Liver (tissue), 9 donors: ENCODE data around the gene DR1. TPM values are rescaled to one million over a fixed set of nuclear protein-coding genes. Genes with fewer than 3 reads are reported as not detected.

ENCODE experiments used
- DNase-seq: peaks from one replicate; pipeline ENCODE4 v3.0.0-alpha.2; 2017; ENCODE audit warnings: low spot score
- H3K27ac ChIP-seq, 2 donors: one replicate each; pipeline ENCODE4 v1.7.0; 2013; ENCODE audit warnings: inconsistent platforms in 2 of 2, low read length in 2 of 2, control low read depth in 1 of 2, low read depth in 1 of 2, mild to moderate bottlenecking in 1 of 2
- H3K27me3 ChIP-seq, 4 donors: one replicate each; pipeline versions ENCODE4 v1.6.1 to v1.7.0; 2013; ENCODE audit warnings: low read length in 3 of 4, inconsistent platforms in 1 of 4, mild to moderate bottlenecking in 1 of 4, moderate library complexity in 1 of 4; ENCODE audit not compliant: control insufficient read depth in 4 of 4, insufficient read depth in 4 of 4
- H3K36me3 ChIP-seq, 4 donors: one replicate each; pipeline versions ENCODE4 v1.6.1 to v1.7.0; 2013; ENCODE audit warnings: low read length in 3 of 4, mild to moderate bottlenecking in 3 of 4, low read depth in 1 of 4, moderate library complexity in 1 of 4; ENCODE audit not compliant: control insufficient read depth in 4 of 4, insufficient read depth in 3 of 4
- H3K4me1 ChIP-seq, 4 donors: one replicate each; pipeline versions ENCODE4 v1.6.1 to v1.7.0; 2013; ENCODE audit warnings: low read length in 3 of 4, mild to moderate bottlenecking in 3 of 4, moderate library complexity in 1 of 4; ENCODE audit not compliant: control insufficient read depth in 4 of 4, insufficient read depth in 4 of 4
- H3K4me3 ChIP-seq, 3 donors: one replicate each; pipeline versions ENCODE4 v1.6.1 to v1.7.0; 2013; ENCODE audit warnings: low read length in 3 of 3, control low read depth in 1 of 3, low read depth in 1 of 3, mild to moderate bottlenecking in 1 of 3
- H3K9ac ChIP-seq, 2 donors: one replicate each; pipeline ENCODE4 v1.7.0; 2013; ENCODE audit warnings: low read length in 2 of 2, mild to moderate bottlenecking in 2 of 2, moderate library complexity in 2 of 2, control low read depth in 1 of 2, low read depth in 1 of 2
- H3K9me3 ChIP-seq, 4 donors: one replicate each; pipeline versions ENCODE4 v1.6.1 to v1.7.0; 2013; ENCODE audit warnings: low read length in 3 of 4; ENCODE audit not compliant: control insufficient read depth in 4 of 4
- ATF3 ChIP-seq: IDR thresholded peaks from 2 replicates; pipeline ENCODE4 v1.6.1; 2016; ENCODE audit warnings: antibody characterized with exemption
- CTCF ChIP-seq: fragments of 150-350 bp; IDR thresholded peaks from 2 replicates; pipeline ENCODE4 v1.5.1; 2017; ENCODE audit warnings: improper control_type of control experiment, low read depth, low read length; ENCODE audit not compliant: missing input control
- EGR1 ChIP-seq, 2 donors: IDR thresholded peaks; 2 replicates each; pipeline ENCODE4 v1.6.1; 2016 to 2018; ENCODE audit warnings: antibody characterized with exemption in 2 of 2, low read depth in 2 of 2
- FOXA1 ChIP-seq: IDR thresholded peaks from 2 replicates; pipeline ENCODE4 v1.6.1; 2016; ENCODE audit warnings: antibody characterized with exemption
- FOXA2 ChIP-seq: IDR thresholded peaks from 2 replicates; pipeline ENCODE4 v1.6.1; 2016; ENCODE audit warnings: antibody characterized with exemption
- GABPA ChIP-seq, 2 donors: IDR thresholded peaks in 1 of 2; conservative IDR thresholded peaks in 1 of 2; 2 replicates each; pipeline ENCODE4 v1.6.1; 2016; ENCODE audit warnings: antibody characterized with exemption in 2 of 2, mild to moderate bottlenecking in 1 of 2, moderate library complexity in 1 of 2
- HNF4A ChIP-seq, 2 donors: conservative IDR thresholded peaks; 2 replicates each; pipeline ENCODE4 v1.6.1; 2016; ENCODE audit warnings: antibody characterized with exemption in 2 of 2, mild to moderate bottlenecking in 2 of 2
- HNF4G ChIP-seq: IDR thresholded peaks from 2 replicates; pipeline ENCODE4 v1.6.1; 2016; ENCODE audit warnings: antibody characterized with exemption
- JUND ChIP-seq, 2 donors: IDR thresholded peaks; 2 replicates each; pipeline ENCODE4 v1.6.1; 2016; ENCODE audit warnings: antibody characterized with exemption in 2 of 2
- MAX ChIP-seq: IDR thresholded peaks from 2 replicates; pipeline ENCODE4 v1.6.1; 2016; ENCODE audit warnings: antibody characterized with exemption
- NR2F2 ChIP-seq: IDR thresholded peaks from 2 replicates; pipeline ENCODE4 v1.6.1; 2016; ENCODE audit warnings: antibody characterized with exemption
- RAD21 ChIP-seq, 2 donors: IDR thresholded peaks; 2 replicates each; pipeline ENCODE4 v1.6.1; 2016; ENCODE audit warnings: antibody characterized with exemption in 2 of 2, mild to moderate bottlenecking in 2 of 2
- REST ChIP-seq: IDR thresholded peaks from 2 replicates; pipeline ENCODE4 v1.6.1; 2016; ENCODE audit warnings: antibody characterized with exemption, mild to moderate bottlenecking
- RXRA ChIP-seq, 2 donors: IDR thresholded peaks; 2 replicates each; pipeline ENCODE4 v1.6.1; 2017 to 2018; ENCODE audit warnings: antibody characterized with exemption in 2 of 2, mild to moderate bottlenecking in 1 of 2
- SP1 ChIP-seq: IDR thresholded peaks from 2 replicates; pipeline ENCODE4 v1.6.1; 2018; ENCODE audit warnings: antibody characterized with exemption, mild to moderate bottlenecking
- TAF1 ChIP-seq: conservative IDR thresholded peaks from 2 replicates; pipeline ENCODE4 v1.6.1; 2016; ENCODE audit warnings: antibody characterized with exemption, mild to moderate bottlenecking
- YY1 ChIP-seq: IDR thresholded peaks from 2 replicates; pipeline ENCODE4 v1.6.1; 2016; ENCODE audit warnings: antibody characterized with exemption, mild to moderate bottlenecking
- ZBTB33 ChIP-seq: IDR thresholded peaks from 2 replicates; pipeline ENCODE4 v1.6.1; 2016; ENCODE audit warnings: antibody characterized with exemption
- WGBS: extraction: QIAGEN DNeasy Blood & Tissue Kit; methylation state at CpG from one replicate; pipeline ENCODE4 v1.1.7; 2013; 5-methylcytosine and 5-hydroxymethylcytosine counted together
- polyA plus RNA-seq, 2 donors: library from polyadenylated mRNA; stranded (reverse) in 1 of 2; unstranded in 1 of 2; fragments of 200-250 nt in 1 of 2; fragments of >200 nt in 1 of 2; fragmentation: Nextera tagmentation in 1 of 2; extraction: Ambion mirVana in 1 of 2; gene quantifications; one replicate each; pipeline versions ENCODE4 v1.2.1 to v1.2.3, GENCODE V29; 2013 to 2015
- total RNA-seq, 2 donors: library from RNA; depleted of rRNA; stranded (reverse); fragments of >200 nt; gene quantifications; one replicate each; pipeline ENCODE4 v1.2.3, GENCODE V29; 2014
- donor health status: healthy.
- donor health status: healthy.
- donor health status: healthy.
- donor health status: healthy.
- donor health status: healthy.

DR1 gene
- total and polyA plus RNA-seq, 4 donors, result 9.4 to 20.5 (median 12.2) TPM

GRCh38 chr1:93330196-93330595, 15.5 kb upstream of the DR1 start:
- H3K4me3 ChIP-seq, result no peak overlapping the region
- WGBS, result 35% methylated on average over 1 of the region's 1 CpG
- no peaks in the 10 kb centered on the region for H3K27me3 ChIP-seq
- no peak for TF ChIP-seq RAD21 (IDR thresholded peaks at IDR 0.05)
- no peak for TF ChIP-seq MAX
- TF ChIP-seq GABPA (IDR thresholded peaks at IDR 0.05 in 1 of 2, conservative IDR thresholded peaks at IDR 0.05 in 1 of 2), result no peak
- TF ChIP-seq SP1, result no peak
- TF ChIP-seq TAF1, result no peak
- no peak for TF ChIP-seq HNF4G
- TF ChIP-seq FOXA2, result no peak
- TF ChIP-seq EGR1 (IDR thresholded peaks at IDR 0.05; ENCODE audit: low read depth in 2 of 2), result no peak
- no peak for TF ChIP-seq ATF3
- TF ChIP-seq CTCF, result no peak
- no peak for TF ChIP-seq HNF4A (conservative IDR thresholded peaks at IDR 0.05)
- TF ChIP-seq FOXA1, result no peak
- TF ChIP-seq NR2F2, result no peak
- no peak for TF ChIP-seq JUND (IDR thresholded peaks at IDR 0.05)
- TF ChIP-seq ZBTB33, result no peak
- TF ChIP-seq RXRA (IDR thresholded peaks at IDR 0.05), result no peak
- no peak for TF ChIP-seq YY1
- TF ChIP-seq REST, result no peak
- H3K9ac ChIP-seq, result no peak overlapping the region
- no peaks in the 10 kb centered on the region for H3K4me1 ChIP-seq
- H3K27ac ChIP-seq, result no peak overlapping the region
- H3K9me3 ChIP-seq, result no peaks in the 10 kb centered on the region
- DNase-seq, result no peak
- no peaks in the 10 kb centered on the region for H3K36me3 ChIP-seq

- no peak for DNase-seq
Measured at GRCh38 chr1:93330617-93331016, 15.1 kb upstream of the DR1 start.

More at GRCh38 chr1:93330617-93331016, 15.1 kb upstream of the DR1 start:
- Histone ChIP-seq H3K4me1 (no peaks in the 10 kb centered on the region), H3K27me3 (no peaks in the 10 kb centered on the region), H3K9ac (no peak overlapping the region), H3K27ac (no peak overlapping the region), H3K36me3 (no peaks in the 10 kb centered on the region), H3K4me3 (no peak overlapping the region), H3K9me3 (no peaks in the 10 kb centered on the region)
- TF ChIP-seq FOXA2, result no peak
- TF ChIP-seq JUND (IDR thresholded peaks at IDR 0.05), result no peak
- no peak for TF ChIP-seq SP1
- TF ChIP-seq ATF3, result no peak
- TF ChIP-seq GABPA (IDR thresholded peaks at IDR 0.05 in 1 of 2, conservative IDR thresholded peaks at IDR 0.05 in 1 of 2), result no peak
- no peak for TF ChIP-seq HNF4G
- no peak for TF ChIP-seq HNF4A (conservative IDR thresholded peaks at IDR 0.05)
- TF ChIP-seq EGR1 (IDR thresholded peaks at IDR 0.05; ENCODE audit: low read depth in 2 of 2), result no peak
- 66% methylated on average over 3 of the region's 3 CpGs for WGBS
